ENCODE data around the gene SLC16A3.

The SLC16A3 gene

GRCh38 chr17:82281502-82282238 lies 52.8 kb downstream of the SLC16A3 start:
- no peak overlapping the region for H4K8ac ChIP-seq (ENCODE audit: low read depth, low read length)
- peaks cover 7% of the 10 kb centered on the region for H3K9me3 ChIP-seq (ENCODE audit: insufficient read depth, low read depth, low read length)
- no peak overlapping the region for H2AFZ ChIP-seq (ENCODE audit: insufficient read depth, low read length, poor library complexity)
- H3K27me3 ChIP-seq (ENCODE audit: insufficient read depth, low read length) = no peaks in the 10 kb centered on the region
- no peak overlapping the region for H2AK5ac ChIP-seq (ENCODE audit: low read length)
- H4K91ac ChIP-seq (ENCODE audit: low read depth, low read length) = no peak overlapping the region
- no peak overlapping the region for H2BK120ac ChIP-seq (ENCODE audit: insufficient read depth, low read length, poor library complexity)
- no peak for DNase-seq
- H3K18ac ChIP-seq (ENCODE audit: low read length) = no peak overlapping the region
- no peaks in the 10 kb centered on the region for H3K36me3 ChIP-seq (ENCODE audit: control insufficient read depth in 1 of 2, insufficient read depth in 2 of 2, low read length in 2 of 2)
- WGBS (ENCODE audit: extremely low coverage, insufficient coverage, insufficient read length) = no CpG with 5 or more reads among the region's 22 CpGs
- no peak overlapping the region for H2BK12ac ChIP-seq (ENCODE audit: low read length)
- peak overlapping the region; percentile 43 for H3K23ac ChIP-seq (ENCODE audit: low read length)
- H3K4me3 ChIP-seq (ENCODE audit: low read depth, low read length) = peak overlapping the region; percentile 51
- H2BK5ac ChIP-seq (ENCODE audit: low read depth, low read length, poor library complexity) = no peak overlapping the region
- no peak overlapping the region for H3K9ac ChIP-seq (ENCODE audit: low read length)
- no peaks in the 10 kb centered on the region for H3K4me1 ChIP-seq (ENCODE audit: control insufficient read depth in 1 of 2, insufficient read depth in 2 of 2, low read length in 2 of 2)
- H3K4me2 ChIP-seq (ENCODE audit: low read length) = no peak overlapping the region
- no peak overlapping the region for H4K12ac ChIP-seq (ENCODE audit: low read depth, low read length)
- no peak overlapping the region for H3K27ac ChIP-seq (ENCODE audit: low read depth, low read length)
- H3K79me2 ChIP-seq (ENCODE audit: control insufficient read depth, insufficient read depth, low read length, poor library complexity) = no peaks in the 10 kb centered on the region
- no peak overlapping the region for H3K14ac ChIP-seq (ENCODE audit: low read length)
- H3K79me1 ChIP-seq (ENCODE audit: low read length) = no peaks in the 10 kb centered on the region
- no peak overlapping the region for H3K4ac ChIP-seq (ENCODE audit: low read depth, low read length)

- no peak overlapping the region for H3K18ac ChIP-seq (ENCODE audit: low read length)
- no peak overlapping the region for H2AFZ ChIP-seq (ENCODE audit: insufficient read depth, low read length, poor library complexity)
- no peak overlapping the region for H3K23ac ChIP-seq (ENCODE audit: low read length)
- H2BK12ac ChIP-seq (ENCODE audit: low read length) = no peak overlapping the region
- H2BK5ac ChIP-seq (ENCODE audit: low read depth, low read length, poor library complexity) = no peak overlapping the region
- no peak overlapping the region for H4K12ac ChIP-seq (ENCODE audit: low read depth, low read length)
- H4K91ac ChIP-seq (ENCODE audit: low read depth, low read length) = no peak overlapping the region
- H2BK120ac ChIP-seq (ENCODE audit: insufficient read depth, low read length, poor library complexity) = no peak overlapping the region
- H3K4me3 ChIP-seq (ENCODE audit: low read depth, low read length) = no peak overlapping the region
- H3K14ac ChIP-seq (ENCODE audit: low read length) = no peak overlapping the region
- H2AK5ac ChIP-seq (ENCODE audit: low read length) = no peak overlapping the region
- no peaks in the 10 kb centered on the region for H3K79me1 ChIP-seq (ENCODE audit: low read length)
- H3K36me3 ChIP-seq (ENCODE audit: control insufficient read depth in 1 of 2, insufficient read depth in 2 of 2, low read length in 2 of 2) = no peaks in the 10 kb centered on the region
- H3K4me2 ChIP-seq (ENCODE audit: low read length) = no peak overlapping the region
- no peak for DNase-seq
- WGBS (ENCODE audit: extremely low coverage, insufficient coverage, insufficient read length) = no CpG with 5 or more reads among the region's 25 CpGs
- no peaks in the 10 kb centered on the region for H3K27me3 ChIP-seq (ENCODE audit: insufficient read depth, low read length)
- H4K8ac ChIP-seq (ENCODE audit: low read depth, low read length) = no peak overlapping the region
- H3K9ac ChIP-seq (ENCODE audit: low read length) = no peak overlapping the region
- no peaks in the 10 kb centered on the region for H3K79me2 ChIP-seq (ENCODE audit: control insufficient read depth, insufficient read depth, low read length, poor library complexity)
- H3K27ac ChIP-seq (ENCODE audit: low read depth, low read length) = no peak overlapping the region
- no peaks in the 10 kb centered on the region for H3K4me1 ChIP-seq (ENCODE audit: control insufficient read depth in 1 of 2, insufficient read depth in 2 of 2, low read length in 2 of 2)
- H3K4ac ChIP-seq (ENCODE audit: low read depth, low read length) = no peak overlapping the region
- peaks cover 7% of the 10 kb centered on the region for H3K9me3 ChIP-seq (ENCODE audit: insufficient read depth, low read depth, low read length)
Observed at GRCh38 chr17:82282239-82283207, 53.7 kb downstream of the SLC16A3 start.

- WGBS (ENCODE audit: extremely low coverage, insufficient coverage, insufficient read length) = no CpG with 5 or more reads among the region's 13 CpGs
- Histone ChIP-seq H3K18ac (ENCODE audit: low read length) (no peak overlapping the region), H2BK120ac (ENCODE audit: insufficient read depth, low read length, poor library complexity) (no peak overlapping the region), H3K4me3 (ENCODE audit: low read depth, low read length) (no peak overlapping the region), H3K4ac (ENCODE audit: low read depth, low read length) (no peak overlapping the region), H3K14ac (ENCODE audit: low read length) (no peak overlapping the region), H3K9ac (ENCODE audit: low read length) (no peak overlapping the region), H3K9me3 (ENCODE audit: insufficient read depth, low read depth, low read length) (peaks cover 5% of the 10 kb centered on the region), H3K4me1 (ENCODE audit: control insufficient read depth in 1 of 2, insufficient read depth in 2 of 2, low read length in 2 of 2) (no peaks in the 10 kb centered on the region), H3K27ac (ENCODE audit: low read depth, low read length) (no peak overlapping the region), H3K79me1 (ENCODE audit: low read length) (no peaks in the 10 kb centered on the region), H4K91ac (ENCODE audit: low read depth, low read length) (no peak overlapping the region), H2AK5ac (ENCODE audit: low read length) (no peak overlapping the region), H3K79me2 (ENCODE audit: control insufficient read depth, insufficient read depth, low read length, poor library complexity) (no peaks in the 10 kb centered on the region), H4K12ac (ENCODE audit: low read depth, low read length) (no peak overlapping the region), H2AFZ (ENCODE audit: insufficient read depth, low read length, poor library complexity) (no peak overlapping the region), H2BK5ac (ENCODE audit: low read depth, low read length, poor library complexity) (no peak overlapping the region), H3K36me3 (ENCODE audit: control insufficient read depth in 1 of 2, insufficient read depth in 2 of 2, low read length in 2 of 2) (no peaks in the 10 kb centered on the region), H3K4me2 (ENCODE audit: low read length) (no peak overlapping the region), H3K27me3 (ENCODE audit: insufficient read depth, low read length) (no peaks in the 10 kb centered on the region), H2BK12ac (ENCODE audit: low read length) (no peak overlapping the region), H3K23ac (ENCODE audit: low read length) (no peak overlapping the region), H4K8ac (ENCODE audit: low read depth, low read length) (no peak overlapping the region)
- no peak for DNase-seq
Observed at GRCh38 chr17:82283208-82283749, 54.4 kb downstream of the SLC16A3 start.

GRCh38 chr17:82285141-82285540 lies 56.3 kb downstream of the SLC16A3 start:
- Histone ChIP-seq H3K4me3 (ENCODE audit: low read depth, low read length) (no peak overlapping the region), H2BK120ac (ENCODE audit: insufficient read depth, low read length, poor library complexity) (no peak overlapping the region), H3K14ac (ENCODE audit: low read length) (no peak overlapping the region), H3K9ac (ENCODE audit: low read length) (no peak overlapping the region), H2BK12ac (ENCODE audit: low read length) (no peak overlapping the region), H3K79me2 (ENCODE audit: control insufficient read depth, insufficient read depth, low read length, poor library complexity) (no peaks in the 10 kb centered on the region), H2AFZ (ENCODE audit: insufficient read depth, low read length, poor library complexity) (no peak overlapping the region), H3K36me3 (ENCODE audit: control insufficient read depth in 1 of 2, insufficient read depth in 2 of 2, low read length in 2 of 2) (no peaks in the 10 kb centered on the region), H3K79me1 (ENCODE audit: low read length) (no peaks in the 10 kb centered on the region), H3K23ac (ENCODE audit: low read length) (no peak overlapping the region), H3K18ac (ENCODE audit: low read length) (no peak overlapping the region), H3K27me3 (ENCODE audit: insufficient read depth, low read length) (no peaks in the 10 kb centered on the region), H2AK5ac (ENCODE audit: low read length) (no peak overlapping the region), H4K91ac (ENCODE audit: low read depth, low read length) (no peak overlapping the region), H3K9me3 (ENCODE audit: insufficient read depth, low read depth, low read length) (peaks cover 5% of the 10 kb centered on the region), H2BK5ac (ENCODE audit: low read depth, low read length, poor library complexity) (no peak overlapping the region), H4K8ac (ENCODE audit: low read depth, low read length) (no peak overlapping the region), H3K4me1 (ENCODE audit: control insufficient read depth in 1 of 2, insufficient read depth in 2 of 2, low read length in 2 of 2) (no peaks in the 10 kb centered on the region), H3K4me2 (ENCODE audit: low read length) (no peak overlapping the region), H3K27ac (ENCODE audit: low read depth, low read length) (no peak overlapping the region), H3K4ac (ENCODE audit: low read depth, low read length) (no peak overlapping the region), H4K12ac (ENCODE audit: low read depth, low read length) (no peak overlapping the region)
- DNase-seq = no peak
- WGBS (ENCODE audit: extremely low coverage, insufficient coverage, insufficient read length) = no CpG with 5 or more reads among the region's 8 CpGs

All from trophoblast cell (in vitro differentiated cells and primary cell).